CD14-positive monocyte (primary cell): Measurements from ENCODE around the gene DPP7. TPM values are rescaled to one million over a fixed set of nuclear protein-coding genes. Genes with fewer than 3 reads are reported as not detected.

Source experiments
- DNase-seq, 3 donors: peaks; one replicate each; pipeline ENCODE4 v3.0.0-alpha.2; 2011 to 2022
- H2AFZ ChIP-seq: 2 replicates; pipeline ENCODE4 v1.6.0; 2012; ENCODE audit warnings: mild to moderate bottlenecking, low read depth, low read length, inconsistent platforms; ENCODE audit not compliant: insufficient read depth, poor library complexity, severe bottlenecking
- H3K27ac ChIP-seq, 2 donors: 1 replicate in 1 of 2; 2 replicates in 1 of 2; pipeline ENCODE4 v1.5.1; 2012 to 2013; ENCODE audit warnings: low read length in 2 of 2, control low read depth in 1 of 2, inconsistent platforms in 1 of 2, low read depth in 1 of 2, mild to moderate bottlenecking in 1 of 2
- H3K27me3 ChIP-seq, 2 donors: one replicate each; pipeline versions ENCODE4 v1.6.0 to v1.6.1; 2011 to 2013; ENCODE audit warnings: low read length in 2 of 2; ENCODE audit not compliant: control insufficient read depth in 2 of 2, insufficient read depth in 2 of 2
- H3K36me3 ChIP-seq, 2 donors: replicated peaks in 1 of 2; 1 replicate in 1 of 2; 2 replicates in 1 of 2; pipeline versions ENCODE4 v1.5.1 to v1.6.1; 2012 to 2013; ENCODE audit warnings: low read length in 2 of 2, control low read depth in 1 of 2, inconsistent platforms in 1 of 2, mild to moderate bottlenecking in 1 of 2; ENCODE audit not compliant: insufficient read depth in 2 of 2, control insufficient read depth in 1 of 2
- H3K4me1 ChIP-seq, 2 donors: 1 replicate in 1 of 2; 2 replicates in 1 of 2; pipeline versions ENCODE4 v1.5.1 to v1.6.1; 2012 to 2013; ENCODE audit warnings: low read length in 2 of 2, control low read depth in 1 of 2, inconsistent platforms in 1 of 2, mild to moderate bottlenecking in 1 of 2, moderate library complexity in 1 of 2; ENCODE audit not compliant: insufficient read depth in 2 of 2, control insufficient read depth in 1 of 2
- H3K4me2 ChIP-seq: replicated peaks from 2 replicates; pipeline ENCODE3; 2012; ENCODE audit warnings: low read length, moderate library complexity, mild to moderate bottlenecking; ENCODE audit not compliant: poor library complexity, severe bottlenecking; ENCODE audit errors: extremely low read depth
- H3K4me3 ChIP-seq, 3 experiments: fragments of 200-600 bp in 1 of 3; sonication (generic) in 1 of 3; replicated peaks in 1 of 3; 1 replicate in 2 of 3; 2 replicates in 1 of 3; pipeline ENCODE4 v1.5.1; 2011 to 2013; ENCODE audit warnings: low read length in 3 of 3, mild to moderate bottlenecking in 3 of 3, control low read depth in 2 of 3, low read depth in 2 of 3, inconsistent platforms in 1 of 3, moderate library complexity in 1 of 3
- H3K79me2 ChIP-seq: 2 replicates; pipeline ENCODE4 v1.6.0; 2012; ENCODE audit warnings: mild to moderate bottlenecking, control low read depth, inconsistent platforms, low read length, moderate library complexity; ENCODE audit not compliant: insufficient read depth
- H3K9ac ChIP-seq: 2 replicates; pipeline ENCODE4 v1.6.0; 2017; ENCODE audit warnings: low read length, mild to moderate bottlenecking; ENCODE audit not compliant: insufficient read depth, poor library complexity, severe bottlenecking
- H3K9me3 ChIP-seq, 2 donors: replicated peaks in 1 of 2; 1 replicate in 1 of 2; 2 replicates in 1 of 2; pipeline versions ENCODE4 v1.5.1 to v1.6.1; 2012 to 2013; ENCODE audit warnings: low read length in 2 of 2, control low read depth in 1 of 2; ENCODE audit not compliant: control insufficient read depth in 1 of 2, insufficient read depth in 1 of 2
- H4K20me1 ChIP-seq: 2 replicates; pipeline ENCODE4 v1.6.0; 2012; ENCODE audit warnings: mild to moderate bottlenecking, low read length, control low read depth, moderate library complexity; ENCODE audit not compliant: insufficient read depth
- H3K27ac Mint-ChIP-seq, 7 donors: one replicate each; pipeline ENCODE4 v1.8.0; 2020; ENCODE audit warnings: mild to moderate bottlenecking in 7 of 7, mixed read lengths in 7 of 7, moderate library complexity in 6 of 7, inconsistent platforms in 2 of 7
- H3K27me3 Mint-ChIP-seq, 3 donors: one replicate each; pipeline ENCODE4 v1.8.0; 2021 to 2022; ENCODE audit warnings: low read depth in 3 of 3, mild to moderate bottlenecking in 3 of 3, mixed read lengths in 3 of 3, moderate library complexity in 3 of 3, inconsistent platforms in 1 of 3
- H3K36me3 Mint-ChIP-seq, 2 donors: one replicate each; pipeline ENCODE4 v1.8.0; 2020; ENCODE audit warnings: mixed read lengths in 2 of 2, inconsistent platforms in 1 of 2, mild to moderate bottlenecking in 1 of 2
- H3K4me1 Mint-ChIP-seq: one replicate; pipeline ENCODE4 v1.8.0; 2020; ENCODE audit warnings: mild to moderate bottlenecking, mixed read lengths
- H3K4me3 Mint-ChIP-seq, 2 donors: one replicate each; pipeline ENCODE4 v1.8.0; 2020; ENCODE audit warnings: mild to moderate bottlenecking in 2 of 2, mixed read lengths in 2 of 2, moderate library complexity in 1 of 2
- H3K9me3 Mint-ChIP-seq, 7 donors: one replicate each; pipeline ENCODE4 v1.8.0; 2020 to 2022; ENCODE audit warnings: mixed read lengths in 7 of 7, mild to moderate bottlenecking in 6 of 7, moderate library complexity in 6 of 7, inconsistent platforms in 2 of 7
- CTCF ChIP-seq: fragments of 200-600 bp; IDR thresholded peaks from one replicate; pipeline ENCODE4 v1.8.0; 2022; ENCODE audit warnings: antibody characterized with exemption, mild to moderate bottlenecking
- WGBS: methylation state at CpG from one replicate; pipeline ENCODE4 v1.1.5; 2013; ENCODE audit warnings: missing lambda C conversion rate; ENCODE audit not compliant: insufficient coverage; 5-methylcytosine and 5-hydroxymethylcytosine counted together
- intact Hi-C, 2 donors: fragments of 100-400 bp; cut with micrococcal nuclease; formaldehyde crosslinking; loops; one replicate each; pipeline versions ENCODE4 v1.15.0 to v1.15.1; 2023
- polyA plus RNA-seq, 3 donors: library from polyadenylated mRNA; depleted of rRNA in 1 of 3; unstranded in 2 of 3; stranded (reverse) in 1 of 3; fragments of 300-500 nt in 2 of 3; fragments of >200 nt in 1 of 3; fragmentation: Illumina TruSeq in 2 of 3; gene quantifications; 1 replicate in 2 of 3; 2 replicates in 1 of 3; pipeline ENCODE4 v1.2.3, GENCODE V29; 2012 to 2021

The DPP7 gene
- polyA plus RNA-seq, 3 donors: 68.3 to 287 (median 150) TPM

- Mint-ChIP-seq H3K9me3 (no peaks in the 10 kb centered on the region), H3K27me3 (peaks cover 0 to 2% (median 1%) of the 10 kb centered on the region in 3 donors), H3K4me3 (no peak overlapping the region), H3K36me3 (peaks cover 19 to 58% of the 10 kb centered on the region in 2 donors), H3K27ac (no peak overlapping the region), H3K4me1 (peaks cover 7% of the 10 kb centered on the region)
- no peaks in the 10 kb centered on the region for H3K79me2 ChIP-seq
- TF ChIP-seq CTCF: no peak
- no peak overlapping the region for H3K9ac ChIP-seq
- H3K27me3 ChIP-seq: peaks cover 0 to 3% of the 10 kb centered on the region in 2 donors
- WGBS: 93% methylated on average over 34 of the region's 38 CpGs
- peaks cover 65 to 77% of the 10 kb centered on the region in 2 donors for H3K36me3 ChIP-seq
- H2AFZ ChIP-seq: no peak overlapping the region
- no peak overlapping the region for H3K4me2 ChIP-seq
- no peak overlapping the region for H3K27ac ChIP-seq
- no peak overlapping the region for H3K4me3 ChIP-seq
- intact Hi-C loops: no loop called here
- peaks cover 10 to 16% of the 10 kb centered on the region in 2 donors for H3K4me1 ChIP-seq
- no peak for DNase-seq
- peaks cover 23% of the 10 kb centered on the region for H4K20me1 ChIP-seq
- no peaks in the 10 kb centered on the region for H3K9me3 ChIP-seq
Observed at GRCh38 chr9:137110147-137110910, 4.2 kb downstream of the DPP7 start.

- peaks cover 0 to 1% (median 0%) of the 10 kb centered on the region in 3 donors for H3K27me3 Mint-ChIP-seq
- Histone ChIP-seq H3K9ac (no peak overlapping the region), H3K9me3 (no peaks in the 10 kb centered on the region), H3K4me3 (no peak overlapping the region), H3K36me3 (peaks cover 70 to 85% of the 10 kb centered on the region in 2 donors), H4K20me1 (peaks cover 23% of the 10 kb centered on the region), H3K4me1 (peaks cover 5 to 8% of the 10 kb centered on the region in 2 donors), H3K27ac (no peak overlapping the region), H3K4me2 (no peak overlapping the region), H3K27me3 (no peaks in the 10 kb centered on the region), H2AFZ (no peak overlapping the region), H3K79me2 (no peaks in the 10 kb centered on the region)
- DNase-seq: no peak
- H3K4me3 Mint-ChIP-seq: no peak overlapping the region
- H3K9me3 Mint-ChIP-seq: no peaks in the 10 kb centered on the region
- TF ChIP-seq CTCF: no peak
- peaks cover 19 to 58% of the 10 kb centered on the region in 2 donors for H3K36me3 Mint-ChIP-seq
- H3K4me1 Mint-ChIP-seq: peaks cover 7% of the 10 kb centered on the region
- intact Hi-C loops: no loop called here
- 88% methylated on average over 30 of the region's 34 CpGs for WGBS
- H3K27ac Mint-ChIP-seq: no peak overlapping the region
Observed at GRCh38 chr9:137109250-137110146, 5.0 kb downstream of the DPP7 start.
